Endothelial cell (in vitro differentiated cells): ENCODE measurements around the gene UAP1. TPM values are rescaled to one million over a fixed set of nuclear protein-coding genes. Genes with fewer than 3 reads are reported as not detected.

Experiments used
- DNase-seq: peaks from one replicate; pipeline ENCODE4 v3.0.0; 2021; ENCODE audit warnings: low spot score
- H3K27ac Mint-ChIP-seq: one replicate; pipeline ENCODE4 v1.8.0; 2021; ENCODE audit warnings: mixed read lengths, inconsistent platforms; ENCODE audit not compliant: unreplicated experiment
- H3K27me3 Mint-ChIP-seq: one replicate; pipeline ENCODE4 v1.8.0; 2021; ENCODE audit warnings: mild to moderate bottlenecking, moderate library complexity, mixed read lengths, inconsistent platforms; ENCODE audit not compliant: unreplicated experiment
- H3K36me3 Mint-ChIP-seq: one replicate; pipeline ENCODE4 v1.8.0; 2021; ENCODE audit warnings: mild to moderate bottlenecking, low read depth, mixed read lengths, inconsistent platforms; ENCODE audit not compliant: unreplicated experiment
- H3K4me1 Mint-ChIP-seq: one replicate; pipeline ENCODE4 v1.8.0; 2021; ENCODE audit warnings: mild to moderate bottlenecking, mixed read lengths, inconsistent platforms; ENCODE audit not compliant: unreplicated experiment
- H3K4me3 Mint-ChIP-seq: one replicate; pipeline ENCODE4 v1.8.0; 2021; ENCODE audit warnings: mild to moderate bottlenecking, mixed read lengths, inconsistent platforms; ENCODE audit not compliant: unreplicated experiment
- H3K9me3 Mint-ChIP-seq: one replicate; pipeline ENCODE4 v1.8.0; 2021; ENCODE audit warnings: mixed read lengths, inconsistent platforms; ENCODE audit not compliant: unreplicated experiment
- CTCF ChIP-seq: fragments of 200-600 bp; sonication (generic); IDR thresholded peaks from one replicate; pipeline ENCODE4 v1.5.0; 2021; ENCODE audit warnings: antibody characterized with exemption; ENCODE audit not compliant: unreplicated experiment
- total RNA-seq: library from RNA; stranded (reverse); fragmentation: NEBNext Ultra II Directional; extraction: Animal tissue kit (Norgen Biotek cat#: 25700); gene quantifications from one replicate; pipeline ENCODE4 v1.2.1, GENCODE V29; 2021; ENCODE audit not compliant: unreplicated experiment

The UAP1 gene
- total RNA-seq, 1 donor from 2014 or later: 20.9 TPM

- Mint-ChIP-seq H3K27me3 (no peaks in the 10 kb centered on the region), H3K27ac (no peak overlapping the region), H3K4me1 (no peaks in the 10 kb centered on the region), H3K36me3 (no peaks in the 10 kb centered on the region), H3K9me3 (no peaks in the 10 kb centered on the region), H3K4me3 (no peak overlapping the region)
- DNase-seq: no peak
- no peak for TF ChIP-seq CTCF
Measured at GRCh38 chr1:162639718-162640117, 78.2 kb downstream of the UAP1 start.

GRCh38 chr1:162641114-162641513, 79.6 kb downstream of the UAP1 start:
- Mint-ChIP-seq H3K4me1 (no peaks in the 10 kb centered on the region), H3K27me3 (no peaks in the 10 kb centered on the region), H3K27ac (no peak overlapping the region), H3K9me3 (no peaks in the 10 kb centered on the region), H3K36me3 (no peaks in the 10 kb centered on the region), H3K4me3 (no peak overlapping the region)
- no peak for DNase-seq
- no peak for TF ChIP-seq CTCF

- no peak overlapping the region for H3K27ac Mint-ChIP-seq
- TF ChIP-seq CTCF: no peak
- no peaks in the 10 kb centered on the region for H3K36me3 Mint-ChIP-seq
- H3K27me3 Mint-ChIP-seq: no peaks in the 10 kb centered on the region
- no peak for DNase-seq
- no peaks in the 10 kb centered on the region for H3K4me1 Mint-ChIP-seq
- no peak overlapping the region for H3K4me3 Mint-ChIP-seq
- H3K9me3 Mint-ChIP-seq: no peaks in the 10 kb centered on the region
Measured at GRCh38 chr1:162644986-162645314, 83.4 kb downstream of the UAP1 start.

- no peaks in the 10 kb centered on the region for H3K9me3 Mint-ChIP-seq
- no peak for DNase-seq
- H3K4me3 Mint-ChIP-seq: no peak overlapping the region
- H3K36me3 Mint-ChIP-seq: no peaks in the 10 kb centered on the region
- TF ChIP-seq CTCF: no peak
- no peaks in the 10 kb centered on the region for H3K27me3 Mint-ChIP-seq
- no peak overlapping the region for H3K27ac Mint-ChIP-seq
- no peaks in the 10 kb centered on the region for H3K4me1 Mint-ChIP-seq
Measured at GRCh38 chr1:162645666-162646065, 84.1 kb downstream of the UAP1 start.

GRCh38 chr1:162649583-162649982, 88.1 kb downstream of the UAP1 start:
- Mint-ChIP-seq H3K4me3 (no peak overlapping the region), H3K36me3 (no peaks in the 10 kb centered on the region), H3K27me3 (no peaks in the 10 kb centered on the region), H3K27ac (no peak overlapping the region), H3K4me1 (no peaks in the 10 kb centered on the region), H3K9me3 (no peaks in the 10 kb centered on the region)
- no peak for TF ChIP-seq CTCF
- DNase-seq: no peak

Other genes starting within 250 kb of the UAP1 start
- not detected for gene SPATA46, start 184.9 kb upstream of the UAP1 start, total RNA-seq
- 28.2 TPM for gene C1orf226, start 180.0 kb upstream of the UAP1 start, total RNA-seq
- not detected for gene SH2D1B, start 149.6 kb upstream of the UAP1 start, total RNA-seq
- gene UHMK1, start 63.9 kb upstream of the UAP1 start, total RNA-seq: 17.8 TPM
- 0.33 TPM for gene DDR2, start 70.7 kb downstream of the UAP1 start, total RNA-seq
- gene HSD17B7, start 229.0 kb downstream of the UAP1 start, total RNA-seq: 17.2 TPM